ENCODE measurements around the gene LPCAT2. TPM values are rescaled to one million over a fixed set of nuclear protein-coding genes. Genes with fewer than 3 reads are reported as not detected.

LPCAT2 gene
- total RNA-seq, 1 donor from 2014 or later: 1.6 TPM

DNA sequence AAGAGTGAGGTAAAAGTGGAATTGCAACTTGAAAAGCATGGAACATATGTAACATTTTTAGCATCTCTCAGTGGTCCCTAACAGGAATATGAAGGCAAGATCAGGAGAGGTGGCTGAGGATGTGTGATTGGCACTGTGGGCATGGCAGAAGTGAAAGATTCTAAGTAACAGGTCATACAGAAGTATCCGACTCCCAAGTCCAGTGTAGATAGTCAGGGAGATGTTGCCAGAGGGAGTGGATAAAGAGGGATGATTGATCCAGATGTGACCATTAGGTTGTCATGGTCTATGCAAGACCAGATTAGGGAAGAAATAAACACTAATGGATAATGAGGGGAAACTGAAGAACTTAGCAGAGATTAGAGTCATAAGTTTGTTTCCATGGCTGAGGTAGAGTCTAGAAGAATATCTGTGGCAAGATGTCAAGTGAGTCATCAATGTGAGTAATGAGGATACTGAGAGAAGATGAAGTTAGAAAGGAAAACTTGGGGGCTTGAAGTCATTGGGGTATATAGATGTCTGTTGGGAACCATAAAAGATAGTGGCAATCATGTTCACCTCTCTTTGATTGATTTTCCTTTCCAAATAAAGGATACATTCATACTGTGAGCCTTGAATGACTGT, 33.7 kb downstream of the LPCAT2 start:
- ATAC-seq: no peak
- DNase-seq (ENCODE audit: low spot score): no peak

DNA sequence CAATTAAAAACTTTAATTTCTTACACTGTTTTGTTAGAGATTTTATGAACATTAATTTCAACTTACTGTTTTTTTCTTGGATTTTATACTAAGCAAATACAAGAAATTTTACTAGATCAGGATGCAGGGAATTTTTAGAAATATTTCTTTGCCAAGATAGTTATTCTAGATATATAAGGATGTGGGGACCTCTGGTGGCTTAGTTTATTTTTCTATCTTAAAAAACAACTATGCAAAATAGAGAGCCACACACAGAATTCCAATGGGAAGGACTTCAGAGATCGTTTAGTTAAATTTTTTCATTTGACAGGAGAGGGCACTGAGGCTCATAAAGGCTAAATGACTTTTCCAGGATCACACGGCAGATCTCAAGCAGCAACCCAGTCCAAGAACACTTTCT, 34.6 kb downstream of the LPCAT2 start:
- DNase-seq (ENCODE audit: low spot score) (no peak), ATAC-seq (peak; percentile 85)

DNA sequence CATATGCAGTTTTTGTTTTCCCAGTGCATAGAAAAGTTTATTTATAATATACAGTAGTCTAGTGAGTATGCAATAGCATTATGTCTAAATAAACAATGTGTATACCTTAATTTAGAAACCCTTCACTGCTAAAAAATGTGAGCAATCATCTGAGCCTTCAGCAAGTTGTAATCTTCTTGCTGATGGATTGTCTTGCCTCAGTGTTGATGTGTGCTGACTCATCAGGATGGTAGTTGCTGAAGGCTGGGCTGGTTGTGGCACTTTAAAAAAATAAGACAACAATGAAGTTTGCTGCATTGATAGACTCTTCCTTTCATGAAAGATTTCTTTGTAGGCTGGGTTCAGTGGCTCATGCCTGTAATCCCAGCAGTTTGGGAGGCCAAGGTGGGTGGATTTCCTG, 43.7 kb downstream of the LPCAT2 start:
- no peak for ATAC-seq

DNA sequence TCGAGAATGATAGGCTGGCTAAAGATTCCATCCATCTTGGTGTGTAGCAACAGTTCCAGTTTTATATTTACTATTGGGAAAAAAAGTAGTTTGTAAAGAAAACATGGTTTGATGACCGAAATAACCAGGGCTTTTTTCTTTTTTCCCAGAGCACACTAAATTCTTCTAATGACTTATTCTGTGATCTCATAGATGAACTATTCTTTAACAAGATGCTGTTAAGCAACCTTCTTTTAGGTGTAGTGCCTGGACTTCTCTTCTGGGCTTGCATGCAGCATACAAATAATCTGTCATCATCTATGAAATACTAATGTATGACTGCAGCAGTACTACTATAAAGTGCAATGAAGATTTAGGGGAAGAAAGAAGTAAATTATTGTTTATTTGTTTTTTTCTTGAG, 46.6 kb downstream of the LPCAT2 start:
- ATAC-seq (no peak), DNase-seq (ENCODE audit: low spot score) (no peak)

More for the DNA sequence above, 43.7 kb downstream of the LPCAT2 start:
- DNase-seq (ENCODE audit: low spot score): no peak

DNA sequence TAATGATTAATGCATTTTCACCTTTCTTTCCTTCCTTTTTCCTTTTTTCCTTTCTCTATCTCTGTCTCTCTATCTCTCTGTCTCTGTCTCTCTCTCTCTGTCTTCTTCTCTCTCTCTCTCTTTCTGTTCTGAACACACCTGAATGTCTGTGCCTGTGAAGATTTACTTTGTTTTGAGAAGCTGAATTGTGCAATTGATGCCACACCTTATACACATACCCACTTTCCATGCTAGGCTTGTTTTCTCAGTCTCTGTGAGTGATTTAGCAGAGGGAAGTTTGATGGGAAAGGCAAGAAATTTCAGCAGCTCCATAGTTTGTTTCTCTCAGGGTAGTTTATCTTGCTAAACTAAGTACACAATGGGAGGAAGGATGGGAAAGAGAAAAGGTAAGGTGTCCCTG, 48.3 kb downstream of the LPCAT2 start:
- DNase-seq (ENCODE audit: low spot score) (no peak), ATAC-seq (no peak)

- ATAC-seq (no peak), DNase-seq (ENCODE audit: low spot score) (no peak)
Observed at GRCh38 chr16:55559233-55559632, 50.4 kb downstream of the LPCAT2 start.

DNA sequence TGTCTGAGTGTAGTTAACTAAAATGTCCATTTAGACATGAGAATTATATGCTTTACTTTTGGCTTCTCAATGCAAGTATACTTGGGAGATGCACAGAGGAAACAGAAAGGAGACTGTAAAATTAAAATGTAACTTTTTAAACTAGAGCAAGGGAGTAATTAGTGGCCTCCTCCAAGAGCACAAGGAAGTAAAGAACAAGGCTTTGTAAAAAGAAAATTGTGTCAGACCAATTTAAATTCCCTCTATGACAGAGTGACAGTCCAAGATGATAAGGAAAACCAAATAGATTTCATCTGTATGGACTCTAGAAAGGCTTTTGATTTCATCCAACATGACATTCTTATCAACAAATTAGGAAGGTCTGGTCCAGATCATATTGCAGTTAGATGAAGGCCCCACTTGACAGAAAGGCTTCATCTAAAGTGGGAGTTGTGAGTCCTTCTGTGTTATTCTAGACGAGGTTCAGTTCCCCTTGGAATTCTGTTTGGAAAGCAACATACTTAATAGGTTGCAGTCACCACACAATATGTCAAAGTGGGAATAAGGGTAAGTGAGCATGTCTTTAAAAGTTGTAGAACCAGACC, 51.2 kb downstream of the LPCAT2 start:
- no peak for DNase-seq (ENCODE audit: low spot score)
- ATAC-seq: no peak

DNA sequence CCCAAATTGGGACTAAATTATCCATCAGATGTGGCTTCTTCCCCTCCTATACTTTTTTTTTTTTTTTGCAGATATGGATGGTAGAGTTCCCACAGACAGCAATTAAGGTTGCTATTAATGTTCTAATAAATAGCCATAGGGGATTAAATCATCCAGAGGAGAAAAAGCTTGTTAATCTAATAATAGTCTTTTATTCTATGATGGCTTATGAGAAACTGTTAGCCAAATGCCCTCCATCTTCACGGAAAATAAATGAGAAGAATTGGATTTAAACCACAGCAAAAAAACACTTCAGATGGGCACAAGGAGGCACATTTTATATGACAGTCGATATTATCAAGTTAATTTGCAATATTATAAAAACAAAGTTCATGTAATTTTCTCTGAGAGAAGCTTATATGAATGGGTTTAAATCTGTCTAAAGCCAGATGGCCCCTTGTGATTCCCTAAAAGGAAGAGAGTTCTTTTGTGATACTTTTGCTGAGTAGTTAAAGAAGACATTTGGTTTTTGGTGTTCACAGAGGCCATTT, 52.5 kb downstream of the LPCAT2 start:
- no peak for ATAC-seq
- DNase-seq (ENCODE audit: low spot score): no peak

- no peak for ATAC-seq
- no peak for DNase-seq (ENCODE audit: low spot score)
Observed at GRCh38 chr16:55562936-55563335, 54.1 kb downstream of the LPCAT2 start.

- no peak for DNase-seq (ENCODE audit: low spot score)
- ATAC-seq: no peak
Observed at GRCh38 chr16:55563797-55564196, 54.9 kb downstream of the LPCAT2 start.

GRCh38 chr16:55565086-55565485, 56.2 kb downstream of the LPCAT2 start:
- ATAC-seq: no peak
- DNase-seq (ENCODE audit: low spot score): no peak

DNA sequence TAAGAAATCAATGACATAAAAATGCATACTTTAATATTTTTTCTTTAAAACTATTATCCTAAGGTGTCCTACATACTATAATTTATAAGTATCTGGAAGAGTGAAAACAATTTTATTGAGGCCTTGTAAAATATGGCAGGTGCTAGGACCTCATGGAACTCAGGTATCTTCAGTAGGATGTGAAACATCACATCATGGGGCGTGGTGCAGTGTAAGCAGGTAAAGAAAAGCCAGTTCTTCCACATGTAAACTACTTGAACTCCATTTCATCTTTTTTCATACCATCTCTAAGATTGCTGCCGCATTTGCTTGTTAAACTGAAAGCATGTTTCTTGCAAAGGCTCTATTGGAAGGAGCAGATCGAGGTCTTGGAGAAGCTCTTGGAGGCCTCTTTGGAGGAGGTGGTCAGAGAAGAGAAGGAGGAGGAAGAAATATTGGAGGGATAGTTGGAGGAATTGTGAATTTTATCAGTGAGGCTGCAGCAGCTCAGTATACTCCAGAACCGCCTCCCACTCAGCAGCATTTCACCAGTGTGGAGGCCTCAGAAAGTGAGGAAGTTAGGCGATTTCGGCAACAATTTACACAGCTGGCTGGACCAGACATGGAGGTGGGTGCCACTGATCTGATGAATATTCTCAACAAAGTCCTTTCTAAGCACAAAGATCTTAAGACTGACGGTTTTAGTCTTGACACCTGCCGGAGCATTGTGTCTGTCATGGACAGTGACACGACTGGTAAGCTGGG, 57.7 kb downstream of the LPCAT2 start, which contains the start of gene CAPNS2:
TSS of gene CAPNS2 (plus strand) at position 253 of the 744 bp plus-strand sequence. CDS start at position 326, 73 bp downstream.
- ATAC-seq (no peak), DNase-seq (ENCODE audit: low spot score) (no peak)

- ATAC-seq: peak; percentile 22
- no peak for DNase-seq (ENCODE audit: low spot score)
Observed at GRCh38 chr16:55567382-55567781, 58.5 kb downstream of the LPCAT2 start.

GRCh38 chr16:55568207-55568606, 59.3 kb downstream of the LPCAT2 start:
- ATAC-seq (no peak), DNase-seq (ENCODE audit: low spot score) (no peak)

DNA sequence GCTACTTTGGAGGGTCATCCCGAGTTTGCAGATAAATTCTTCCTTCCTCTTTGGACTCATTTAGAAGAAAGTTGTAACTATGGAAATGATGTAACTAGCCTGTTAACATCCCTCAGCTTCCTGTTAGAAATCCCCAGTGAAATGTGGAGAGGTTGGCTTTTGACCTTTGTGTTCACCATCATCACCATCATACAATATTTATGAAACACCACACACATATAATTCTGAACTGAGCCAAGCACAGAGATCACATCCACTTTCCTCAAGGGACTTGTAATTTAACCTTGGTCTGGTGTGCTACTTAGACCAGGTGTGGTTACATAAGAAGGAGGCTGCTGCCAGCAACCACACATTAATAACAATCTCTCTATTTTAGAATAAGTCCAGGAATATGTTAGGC, 60.2 kb downstream of the LPCAT2 start:
- no peak for ATAC-seq
- DNase-seq (ENCODE audit: low spot score): no peak

GRCh38 chr16:55570159-55570558, 61.3 kb downstream of the LPCAT2 start:
- no peak for ATAC-seq
- DNase-seq (ENCODE audit: low spot score): no peak

GRCh38 chr16:55571191-55571897, 62.5 kb downstream of the LPCAT2 start:
- ATAC-seq (no peak), DNase-seq (ENCODE audit: low spot score) (no peak)

- no peak for ATAC-seq
Observed at GRCh38 chr16:55572439-55572838, 63.6 kb downstream of the LPCAT2 start.

GRCh38 chr16:55574811-55575210, 65.9 kb downstream of the LPCAT2 start:
- DNase-seq (ENCODE audit: low spot score): no peak
- ATAC-seq: no peak

More at GRCh38 chr16:55572439-55572838, 63.6 kb downstream of the LPCAT2 start:
- DNase-seq (ENCODE audit: low spot score): no peak

GRCh38 chr16:55575496-55575895, 66.6 kb downstream of the LPCAT2 start:
- DNase-seq (ENCODE audit: low spot score) (no peak), ATAC-seq (no peak)

DNA sequence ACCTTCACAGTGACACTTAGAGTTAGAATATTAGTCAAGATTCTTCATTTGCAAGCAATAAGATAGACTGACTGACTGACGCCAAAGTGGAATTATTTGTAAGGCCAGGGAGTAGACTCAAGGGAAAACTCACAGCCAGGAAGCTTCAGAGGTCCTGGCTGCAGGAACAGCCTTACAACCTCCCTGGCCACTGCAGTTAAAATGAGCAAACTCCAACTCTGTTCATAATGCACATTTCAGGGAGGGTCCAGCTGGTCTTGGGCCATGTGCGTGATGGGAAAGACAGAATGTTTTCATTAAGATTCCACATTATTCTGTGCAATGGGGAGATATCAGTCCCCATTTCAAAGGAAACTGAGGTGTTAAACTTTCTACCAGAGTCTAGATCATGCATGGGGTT, 67.5 kb downstream of the LPCAT2 start:
- no peak for DNase-seq (ENCODE audit: low spot score)
- no peak for ATAC-seq
